AG10803 (cell line): ENCODE measurements around the gene PRKCB.

Experiments
- DNase-seq: peaks from one replicate; pipeline ENCODE4 v3.0.0; 2010; ENCODE audit warnings: low read depth
- H3K4me3 ChIP-seq: 2 replicates; pipeline ENCODE4 v1.5.1; 2011; ENCODE audit warnings: mild to moderate bottlenecking, low read length, control low read depth
- TF ChIP-seq, protein P1 (sequence below): conservative IDR thresholded peaks from 2 replicates; pipeline ENCODE4 v1.5.1; 2011; ENCODE audit warnings: mild to moderate bottlenecking, low read length, control low read depth, inconsistent platforms

The PRKCB gene

GRCh38 chr16:23940111-23940510 lies 104.3 kb downstream of the PRKCB start:
- TF ChIP-seq, protein P1, sequence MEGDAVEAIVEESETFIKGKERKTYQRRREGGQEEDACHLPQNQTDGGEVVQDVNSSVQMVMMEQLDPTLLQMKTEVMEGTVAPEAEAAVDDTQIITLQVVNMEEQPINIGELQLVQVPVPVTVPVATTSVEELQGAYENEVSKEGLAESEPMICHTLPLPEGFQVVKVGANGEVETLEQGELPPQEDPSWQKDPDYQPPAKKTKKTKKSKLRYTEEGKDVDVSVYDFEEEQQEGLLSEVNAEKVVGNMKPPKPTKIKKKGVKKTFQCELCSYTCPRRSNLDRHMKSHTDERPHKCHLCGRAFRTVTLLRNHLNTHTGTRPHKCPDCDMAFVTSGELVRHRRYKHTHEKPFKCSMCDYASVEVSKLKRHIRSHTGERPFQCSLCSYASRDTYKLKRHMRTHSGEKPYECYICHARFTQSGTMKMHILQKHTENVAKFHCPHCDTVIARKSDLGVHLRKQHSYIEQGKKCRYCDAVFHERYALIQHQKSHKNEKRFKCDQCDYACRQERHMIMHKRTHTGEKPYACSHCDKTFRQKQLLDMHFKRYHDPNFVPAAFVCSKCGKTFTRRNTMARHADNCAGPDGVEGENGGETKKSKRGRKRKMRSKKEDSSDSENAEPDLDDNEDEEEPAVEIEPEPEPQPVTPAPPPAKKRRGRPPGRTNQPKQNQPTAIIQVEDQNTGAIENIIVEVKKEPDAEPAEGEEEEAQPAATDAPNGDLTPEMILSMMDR, result no peak
- no peak overlapping the region for H3K4me3 ChIP-seq
- no peak for DNase-seq

- TF ChIP-seq, protein P1, result no peak
- H3K4me3 ChIP-seq, result no peak overlapping the region
- DNase-seq, result no peak
Observed at GRCh38 chr16:23941025-23941424, 105.2 kb downstream of the PRKCB start.

DNA sequence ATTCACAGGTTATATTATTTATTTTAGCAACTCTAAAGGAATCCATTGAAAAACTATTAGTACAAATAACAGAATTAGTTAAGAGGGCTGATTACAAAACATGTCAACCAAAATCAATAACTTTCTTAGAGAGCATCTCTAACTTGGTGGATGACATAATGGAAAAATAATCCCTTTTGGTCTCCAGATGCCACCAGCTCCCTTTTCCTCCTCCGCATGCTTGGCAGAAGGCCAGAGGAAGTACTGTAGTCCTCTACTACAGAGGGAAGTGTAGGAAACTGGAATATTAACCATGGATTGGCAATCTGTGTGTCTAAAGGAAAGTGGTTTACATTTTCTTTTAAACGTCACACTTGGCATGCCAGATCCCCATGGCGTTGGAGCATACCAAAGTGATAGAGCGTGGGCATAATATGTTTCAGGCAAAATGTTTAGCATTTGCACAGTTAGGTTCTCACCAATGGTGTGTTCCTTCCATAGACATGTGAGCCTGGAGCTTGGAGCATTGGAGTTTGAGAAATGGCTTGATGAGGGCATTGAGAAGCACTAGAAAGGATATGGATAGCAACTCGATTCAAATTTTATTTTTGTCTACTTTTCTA lies 106.3 kb downstream of the PRKCB start:
- DNase-seq, result no peak
- no peak overlapping the region for H3K4me3 ChIP-seq
- TF ChIP-seq, protein P1, result no peak

DNA sequence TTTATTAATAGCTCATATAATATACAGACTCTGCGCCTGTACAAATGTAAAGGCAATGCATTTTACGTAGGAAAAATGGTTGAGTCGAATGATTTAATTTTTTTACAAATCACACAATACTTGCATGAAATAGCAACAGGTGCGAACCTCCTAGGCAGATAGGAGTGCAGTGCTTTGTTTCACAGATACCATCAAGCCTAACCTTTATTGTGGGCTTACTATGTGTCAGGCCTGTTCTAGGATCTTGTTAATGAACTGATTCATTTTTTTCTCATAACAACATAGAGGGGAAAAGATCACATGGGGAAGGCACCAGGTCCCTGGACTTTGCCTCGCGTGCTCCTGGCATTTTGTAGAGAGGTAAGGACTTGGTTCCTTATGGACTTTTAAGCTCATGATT lies 107.8 kb downstream of the PRKCB start:
- no peak overlapping the region for H3K4me3 ChIP-seq
- TF ChIP-seq, protein P1, result no peak
- no peak for DNase-seq

GRCh38 chr16:23944381-23944780 lies 108.6 kb downstream of the PRKCB start:
- TF ChIP-seq, protein P1, result no peak
- H3K4me3 ChIP-seq, result no peak overlapping the region
- DNase-seq, result no peak

GRCh38 chr16:23945243-23945642 lies 109.5 kb downstream of the PRKCB start:
- no peak overlapping the region for H3K4me3 ChIP-seq
- TF ChIP-seq, protein P1, result no peak

DNA sequence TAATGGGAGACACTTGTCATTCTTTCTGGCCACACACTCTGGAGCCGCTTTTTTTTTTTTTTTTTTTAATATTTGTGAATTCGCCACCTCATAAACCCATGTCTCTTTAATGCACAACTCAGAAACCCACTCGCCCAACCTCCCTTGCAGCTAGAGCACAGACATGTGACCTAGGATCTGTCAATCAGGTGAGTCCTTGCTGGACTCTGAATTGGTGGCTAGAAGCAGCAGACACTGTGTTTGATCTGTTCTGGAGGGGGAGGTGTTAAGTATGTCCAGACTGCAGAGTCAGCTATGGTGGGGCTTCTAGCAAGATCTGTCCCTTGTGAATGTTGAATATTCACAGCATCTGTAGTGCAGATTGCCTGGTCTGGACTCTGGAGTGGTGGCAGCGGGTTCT lies 112.1 kb downstream of the PRKCB start:
- DNase-seq, result no peak
- no peak overlapping the region for H3K4me3 ChIP-seq
- TF ChIP-seq, protein P1, result no peak

More at GRCh38 chr16:23945243-23945642, 109.5 kb downstream of the PRKCB start:
- DNase-seq, result no peak
